Fibroblast of pulmonary artery (primary cell): ENCODE data around the gene FOXB2.

Source experiments
- DNase-seq: peaks from one replicate; pipeline ENCODE4 v3.0.0-alpha.2; 2010; ENCODE audit warnings: low read depth
- H3K4me3 ChIP-seq: replicated peaks from 2 replicates; pipeline ENCODE4 v1.5.1; 2011; ENCODE audit warnings: low read depth, mild to moderate bottlenecking, control low read depth, low read length, moderate library complexity
- CTCF ChIP-seq: IDR thresholded peaks from 2 replicates; pipeline ENCODE4 v1.5.1; 2011; ENCODE audit warnings: mild to moderate bottlenecking, control low read depth, low read length, inconsistent platforms; ENCODE audit errors: missing control alignments

FOXB2 gene

DNA sequence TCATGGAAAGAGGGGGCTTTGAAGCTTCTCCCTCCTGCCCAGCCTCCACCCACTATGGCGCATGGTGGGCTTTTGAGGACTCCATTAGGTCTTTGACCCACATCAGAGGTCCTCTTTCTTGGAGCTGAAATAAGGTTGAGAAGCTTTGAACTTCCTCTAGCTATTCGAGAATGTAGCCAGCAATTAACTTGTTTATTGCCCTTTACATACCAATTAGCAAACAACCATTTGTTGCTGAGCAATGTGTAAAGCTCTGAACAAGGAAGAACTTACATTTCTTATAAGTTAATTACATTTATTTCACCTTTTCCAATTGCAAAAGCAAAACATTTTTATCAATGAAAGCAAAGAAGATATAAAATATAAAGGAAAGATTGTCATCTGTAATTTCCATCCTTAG is 30.5 kb upstream of the FOXB2 start:
- TF ChIP-seq CTCF: no peak
- no peak overlapping the region for H3K4me3 ChIP-seq
- DNase-seq: no peak

DNA sequence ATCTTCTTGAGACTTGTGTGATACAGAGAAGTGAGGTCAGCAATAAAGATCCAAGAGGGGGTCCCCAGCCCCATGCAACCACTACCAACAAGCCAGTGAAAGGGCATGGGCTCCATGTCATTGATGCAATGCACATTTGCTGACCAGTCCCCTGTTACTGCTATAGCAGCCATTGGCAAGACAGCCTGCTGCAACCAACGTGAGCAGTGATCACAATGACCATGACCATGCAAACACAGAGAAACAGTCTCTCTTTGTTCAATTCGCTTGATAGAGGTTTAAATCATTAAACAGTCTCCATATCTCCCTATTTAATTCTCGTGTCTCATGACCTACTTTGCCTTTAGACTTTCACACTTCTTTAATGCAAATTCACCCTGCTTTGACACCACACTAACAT is 30.0 kb upstream of the FOXB2 start:
- DNase-seq: no peak
- H3K4me3 ChIP-seq: no peak overlapping the region
- no peak for TF ChIP-seq CTCF

GRCh38 chr9:76996700-76997099 is 22.8 kb upstream of the FOXB2 start:
- H3K4me3 ChIP-seq: no peak overlapping the region
- TF ChIP-seq CTCF: peak; percentile 74
- DNase-seq: peak; percentile 51

DNA sequence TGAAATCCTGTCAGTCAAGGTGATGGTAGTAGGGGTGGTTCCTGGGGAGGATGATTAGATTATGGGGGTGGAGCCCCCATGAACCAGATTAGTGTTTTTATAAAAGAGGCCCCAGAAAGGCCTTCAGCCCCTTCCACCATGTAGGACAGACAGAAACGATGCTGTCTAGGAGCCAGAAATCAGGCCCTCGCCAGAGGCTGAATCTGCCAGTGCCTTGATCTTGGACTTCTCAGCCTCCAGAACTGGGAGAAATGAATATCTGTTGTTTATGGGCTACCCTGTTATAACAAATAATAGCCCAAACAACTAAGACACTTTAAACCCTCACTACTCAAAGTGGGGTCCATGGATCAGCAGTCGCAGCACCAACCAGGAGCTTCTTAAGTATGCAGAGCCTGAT is 20.2 kb upstream of the FOXB2 start:
- TF ChIP-seq CTCF: no peak
- no peak overlapping the region for H3K4me3 ChIP-seq
- DNase-seq: no peak

DNA sequence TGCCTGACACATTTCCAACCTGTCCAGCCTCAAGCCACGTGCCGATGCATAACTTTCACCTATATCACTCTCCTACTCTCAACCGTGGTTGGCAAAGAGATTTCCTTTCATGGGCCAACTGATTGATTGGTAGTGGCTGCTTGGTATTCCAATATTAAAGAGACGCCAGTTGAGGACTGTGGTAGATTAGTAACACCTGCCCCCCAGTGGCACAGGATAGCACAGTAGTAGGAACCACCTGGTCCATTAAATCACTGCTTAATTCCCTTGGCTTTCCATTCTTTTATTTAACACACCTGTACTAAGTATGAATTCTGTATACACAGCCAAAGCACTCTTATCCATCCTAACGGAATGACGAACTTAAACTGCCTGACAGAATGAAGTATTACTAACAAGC is 19.1 kb upstream of the FOXB2 start:
- no peak for TF ChIP-seq CTCF
- no peak for DNase-seq

DNA sequence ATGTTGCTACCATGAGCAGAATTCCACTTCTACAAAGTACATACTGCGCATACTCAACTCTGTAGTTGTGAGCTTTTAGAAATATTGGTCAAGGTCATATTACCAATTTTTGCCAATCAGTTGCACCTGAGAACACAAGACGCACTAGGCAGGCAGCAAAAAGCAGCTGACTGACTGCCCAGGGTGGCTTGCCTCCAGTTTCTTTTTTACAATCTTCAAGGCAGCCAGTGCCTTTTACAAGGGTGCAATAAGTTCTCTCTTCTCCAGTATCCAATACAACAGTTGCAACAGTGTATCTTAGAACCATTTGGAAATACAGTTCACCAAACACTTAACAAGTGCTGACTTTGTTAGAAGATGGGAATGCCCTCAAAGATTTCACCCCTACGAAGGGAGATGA is 16.1 kb upstream of the FOXB2 start:
- TF ChIP-seq CTCF: no peak
- H3K4me3 ChIP-seq: no peak overlapping the region
- no peak for DNase-seq

More for the DNA sequence above, 19.1 kb upstream of the FOXB2 start:
- no peak overlapping the region for H3K4me3 ChIP-seq

GRCh38 chr9:77005216-77005615 is 14.2 kb upstream of the FOXB2 start:
- no peak for TF ChIP-seq CTCF
- no peak overlapping the region for H3K4me3 ChIP-seq
- DNase-seq: peak; percentile 39
